K562 (cell line): ENCODE measurements around the gene TRIM47. TPM values are rescaled to one million over a fixed set of nuclear protein-coding genes. Genes with fewer than 3 reads are reported as not detected.

Experiments used
- ARID2 ChIP-seq: fragments of 450-650 bp; IDR thresholded peaks from 2 replicates; pipeline ENCODE4 v1.6.1; 2017; ENCODE audit warnings: antibody characterized with exemption, mild to moderate bottlenecking
- CHD1 ChIP-seq: fragments of 200-600 bp; sonication (generic); IDR thresholded peaks from one replicate; pipeline ENCODE4 v1.6.1; 2012; ENCODE audit warnings: mild to moderate bottlenecking, moderate library complexity, low read length, inconsistent platforms
- CUX1 ChIP-seq: fragments of 200-800 bp; sonication (Bioruptor generic); IDR thresholded peaks from 2 replicates; pipeline ENCODE4 v1.6.1; 2016; ENCODE audit warnings: missing genetic modification characterization, missing compliant biosample characterization
- ETS2 ChIP-seq: IDR thresholded peaks from 2 replicates; pipeline ENCODE4 v1.6.1; 2016; ENCODE audit warnings: borderline replicate concordance, missing genetic modification characterization, mild to moderate bottlenecking, moderate library complexity, missing compliant biosample characterization; ENCODE audit not compliant: poor library complexity, severe bottlenecking
- ETV5 ChIP-seq: sonication (generic); formaldehyde crosslinking; IDR thresholded peaks from 2 replicates; pipeline ENCODE4 v1.4.0; 2020; ENCODE audit warnings: low read depth, mild to moderate bottlenecking, missing genetic modification reagents
- RFX5 ChIP-seq: IDR thresholded peaks from 2 replicates; pipeline ENCODE4 v1.6.1; 2011; ENCODE audit warnings: low read depth, mild to moderate bottlenecking, improper control_type of control experiment, low read length
- XRCC4 ChIP-seq: IDR thresholded peaks from one replicate; pipeline ENCODE4 v1.6.1; 2011; ENCODE audit not compliant: insufficient read depth, insufficient read length; ENCODE audit errors: extremely low read depth
- XRCC5 ChIP-seq: fragments of 200-400 bp; formaldehyde crosslinking; IDR thresholded peaks from 2 replicates; pipeline ENCODE4 v1.6.1; 2017; ENCODE audit warnings: low read depth, mild to moderate bottlenecking, low read length
- polyA plus RNA-seq, 8 experiments: library from polyadenylated mRNA; depleted of rRNA in 4 of 8; stranded (reverse) in 5 of 8; unstranded in 3 of 8; fragments of >200 nt; fragmentation: Nextera tagmentation in 2 of 8; fragmentation: Illumina TruSeq in 1 of 8; extraction: Ambion mirVana in 2 of 8; extraction: Trizol in 1 of 8; gene quantifications; 2 replicates each; pipeline versions ENCODE4 v1.2.1 to v1.2.3, GENCODE V29; 2011 to 2014; ENCODE audit warnings: inconsistent platforms in 1 of 8, missing spikeins in 1 of 8
- total RNA-seq, 7 experiments: library from RNA; depleted of rRNA in 6 of 7; stranded (reverse); fragments of >200 nt in 6 of 7; fragmentation: Illumina TruSeq in 2 of 7; extraction: Trizol in 2 of 7; gene quantifications; 2 replicates each; pipeline versions ENCODE4 v1.2.1 to v1.2.3, GENCODE V29; 2011 to 2021; ENCODE audit warnings: low replicate concordance in 1 of 7
- TF ChIP-seq, protein P1 (sequence below): sonication (generic); formaldehyde crosslinking; IDR thresholded peaks from 2 replicates; pipeline ENCODE4 v1.8.1; 2023; ENCODE audit warnings: missing genetic modification reagents, mild to moderate bottlenecking, borderline replicate concordance
- TF ChIP-seq, protein P2 (sequence below): IDR thresholded peaks from 3 replicates; pipeline ENCODE4 v1.6.1; 2011; ENCODE audit warnings: borderline replicate concordance, mild to moderate bottlenecking, moderate library complexity; ENCODE audit not compliant: insufficient read length; ENCODE audit errors: extremely low read depth

The TRIM47 gene
- total and polyA plus RNA-seq, 9 of the 15 experiments (the other 6 are each of a cell fraction or from before 2014, with no cell fraction given), result 0.56 to 6.1 (median 3.2) TPM

GRCh38 chr17:75845058-75845711 is 33.2 kb downstream of the TRIM47 start (continued):
- TF ChIP-seq CUX1 (CRISPR knock-in tag) (no peak), XRCC4 (no peak), ETV5 (CRISPR knock-in tag) (no peak; the same call in none of the 2 replicates), ARID2 (no peak), XRCC5 (peak; percentile 95), CHD1 (peak; percentile 29), RFX5 (no peak), ETS2 (tag) (no peak)
- TF ChIP-seq, protein P1, sequence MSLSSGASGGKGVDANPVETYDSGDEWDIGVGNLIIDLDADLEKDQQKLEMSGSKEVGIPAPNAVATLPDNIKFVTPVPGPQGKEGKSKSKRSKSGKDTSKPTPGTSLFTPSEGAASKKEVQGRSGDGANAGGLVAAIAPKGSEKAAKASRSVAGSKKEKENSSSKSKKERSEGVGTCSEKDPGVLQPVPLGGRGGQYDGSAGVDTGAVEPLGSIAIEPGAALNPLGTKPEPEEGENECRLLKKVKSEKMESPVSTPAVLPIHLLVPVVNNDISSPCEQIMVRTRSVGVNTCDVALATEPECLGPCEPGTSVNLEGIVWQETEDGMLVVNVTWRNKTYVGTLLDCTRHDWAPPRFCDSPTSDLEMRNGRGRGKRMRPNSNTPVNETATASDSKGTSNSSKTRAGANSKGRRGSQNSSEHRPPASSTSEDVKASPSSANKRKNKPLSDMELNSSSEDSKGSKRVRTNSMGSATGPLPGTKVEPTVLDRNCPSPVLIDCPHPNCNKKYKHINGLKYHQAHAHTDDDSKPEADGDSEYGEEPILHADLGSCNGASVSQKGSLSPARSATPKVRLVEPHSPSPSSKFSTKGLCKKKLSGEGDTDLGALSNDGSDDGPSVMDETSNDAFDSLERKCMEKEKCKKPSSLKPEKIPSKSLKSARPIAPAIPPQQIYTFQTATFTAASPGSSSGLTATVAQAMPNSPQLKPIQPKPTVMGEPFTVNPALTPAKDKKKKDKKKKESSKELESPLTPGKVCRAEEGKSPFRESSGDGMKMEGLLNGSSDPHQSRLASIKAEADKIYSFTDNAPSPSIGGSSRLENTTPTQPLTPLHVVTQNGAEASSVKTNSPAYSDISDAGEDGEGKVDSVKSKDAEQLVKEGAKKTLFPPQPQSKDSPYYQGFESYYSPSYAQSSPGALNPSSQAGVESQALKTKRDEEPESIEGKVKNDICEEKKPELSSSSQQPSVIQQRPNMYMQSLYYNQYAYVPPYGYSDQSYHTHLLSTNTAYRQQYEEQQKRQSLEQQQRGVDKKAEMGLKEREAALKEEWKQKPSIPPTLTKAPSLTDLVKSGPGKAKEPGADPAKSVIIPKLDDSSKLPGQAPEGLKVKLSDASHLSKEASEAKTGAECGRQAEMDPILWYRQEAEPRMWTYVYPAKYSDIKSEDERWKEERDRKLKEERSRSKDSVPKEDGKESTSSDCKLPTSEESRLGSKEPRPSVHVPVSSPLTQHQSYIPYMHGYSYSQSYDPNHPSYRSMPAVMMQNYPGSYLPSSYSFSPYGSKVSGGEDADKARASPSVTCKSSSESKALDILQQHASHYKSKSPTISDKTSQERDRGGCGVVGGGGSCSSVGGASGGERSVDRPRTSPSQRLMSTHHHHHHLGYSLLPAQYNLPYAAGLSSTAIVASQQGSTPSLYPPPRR (CRISPR knock-in tag), result no peak
- TF ChIP-seq, protein P2, sequence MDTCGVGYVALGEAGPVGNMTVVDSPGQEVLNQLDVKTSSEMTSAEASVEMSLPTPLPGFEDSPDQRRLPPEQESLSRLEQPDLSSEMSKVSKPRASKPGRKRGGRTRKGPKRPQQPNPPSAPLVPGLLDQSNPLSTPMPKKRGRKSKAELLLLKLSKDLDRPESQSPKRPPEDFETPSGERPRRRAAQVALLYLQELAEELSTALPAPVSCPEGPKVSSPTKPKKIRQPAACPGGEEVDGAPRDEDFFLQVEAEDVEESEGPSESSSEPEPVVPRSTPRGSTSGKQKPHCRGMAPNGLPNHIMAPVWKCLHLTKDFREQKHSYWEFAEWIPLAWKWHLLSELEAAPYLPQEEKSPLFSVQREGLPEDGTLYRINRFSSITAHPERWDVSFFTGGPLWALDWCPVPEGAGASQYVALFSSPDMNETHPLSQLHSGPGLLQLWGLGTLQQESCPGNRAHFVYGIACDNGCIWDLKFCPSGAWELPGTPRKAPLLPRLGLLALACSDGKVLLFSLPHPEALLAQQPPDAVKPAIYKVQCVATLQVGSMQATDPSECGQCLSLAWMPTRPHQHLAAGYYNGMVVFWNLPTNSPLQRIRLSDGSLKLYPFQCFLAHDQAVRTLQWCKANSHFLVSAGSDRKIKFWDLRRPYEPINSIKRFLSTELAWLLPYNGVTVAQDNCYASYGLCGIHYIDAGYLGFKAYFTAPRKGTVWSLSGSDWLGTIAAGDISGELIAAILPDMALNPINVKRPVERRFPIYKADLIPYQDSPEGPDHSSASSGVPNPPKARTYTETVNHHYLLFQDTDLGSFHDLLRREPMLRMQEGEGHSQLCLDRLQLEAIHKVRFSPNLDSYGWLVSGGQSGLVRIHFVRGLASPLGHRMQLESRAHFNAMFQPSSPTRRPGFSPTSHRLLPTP, result no peak
